Skeletal muscle cell (primary cell): Measurements from ENCODE around the gene ATP2B2.

Experiments used
- DNase-seq: peaks from one replicate; pipeline ENCODE4 v3.0.0-alpha.2; 2010; ENCODE audit warnings: low read depth
- H3K4me3 ChIP-seq: 2 replicates; pipeline ENCODE4 v1.5.1; 2011; ENCODE audit warnings: low read depth, mild to moderate bottlenecking, control low read depth, low read length, moderate library complexity

The ATP2B2 gene

DNA sequence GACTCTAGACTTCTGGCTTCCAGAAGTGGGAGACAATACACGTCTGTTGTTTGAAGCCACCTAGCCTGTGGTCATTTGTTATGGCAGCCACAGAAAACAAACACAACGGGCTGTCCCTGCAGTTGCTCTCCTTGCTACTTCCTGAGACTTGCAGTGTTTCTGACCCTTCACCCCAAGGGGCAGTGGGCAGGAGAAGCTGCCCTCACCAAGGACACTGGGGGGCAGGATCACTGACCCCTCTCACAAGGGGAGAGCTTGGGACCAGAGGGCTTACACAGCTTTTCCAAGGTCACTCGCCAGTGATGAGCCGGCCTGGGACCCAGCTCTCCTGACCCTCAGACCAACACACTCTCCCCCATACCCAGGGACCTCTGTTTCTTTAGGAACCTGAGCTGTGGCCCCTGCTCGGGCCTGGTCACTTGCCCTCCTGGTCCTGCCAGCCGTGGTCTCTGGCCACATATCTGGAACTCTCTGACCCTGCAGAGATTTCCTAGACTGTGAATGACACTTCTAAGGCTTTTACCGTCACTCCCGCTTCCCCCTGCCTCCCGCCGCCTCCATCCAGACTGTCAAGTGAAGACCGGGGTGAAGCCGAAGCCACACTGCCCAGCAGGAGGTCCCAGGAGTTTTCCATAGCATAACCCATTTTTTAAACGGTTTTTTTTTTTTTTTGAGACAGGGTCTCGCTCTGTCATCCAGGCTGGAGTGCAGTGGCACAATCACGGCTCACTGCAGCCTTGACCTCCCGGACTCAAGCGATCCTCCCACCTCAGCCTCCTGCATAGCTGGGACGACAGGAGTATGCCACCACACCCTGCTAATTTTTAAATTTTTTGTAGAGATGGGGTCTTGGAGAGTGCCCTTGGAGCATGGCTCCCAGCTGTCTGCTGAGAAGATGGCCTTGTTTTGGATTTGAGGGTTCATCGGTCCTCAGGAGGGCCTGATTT is 4.4 kb downstream of the ATP2B2 start:
- no peak overlapping the region for H3K4me3 ChIP-seq
- no peak for DNase-seq

DNA sequence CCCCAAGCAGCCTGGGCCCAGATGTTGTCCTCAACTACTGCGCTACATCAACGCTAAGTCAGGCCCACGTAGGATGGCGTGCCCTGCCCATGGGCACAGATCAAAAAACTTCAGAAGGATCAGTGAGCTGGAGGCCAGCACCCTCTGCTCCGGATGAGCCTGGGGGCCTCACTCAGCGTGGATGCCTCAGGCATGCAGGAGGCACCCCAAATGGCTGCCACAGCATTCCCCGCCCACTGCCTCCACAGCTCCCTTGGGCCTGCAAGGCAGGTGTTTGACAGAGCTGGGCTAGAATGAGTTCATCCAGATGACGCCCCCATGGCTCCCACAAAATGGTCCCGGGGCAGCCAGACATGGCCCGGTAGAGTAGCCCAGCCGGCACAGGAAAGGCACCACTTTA is 7.1 kb downstream of the ATP2B2 start:
- DNase-seq, result no peak
- no peak overlapping the region for H3K4me3 ChIP-seq

DNA sequence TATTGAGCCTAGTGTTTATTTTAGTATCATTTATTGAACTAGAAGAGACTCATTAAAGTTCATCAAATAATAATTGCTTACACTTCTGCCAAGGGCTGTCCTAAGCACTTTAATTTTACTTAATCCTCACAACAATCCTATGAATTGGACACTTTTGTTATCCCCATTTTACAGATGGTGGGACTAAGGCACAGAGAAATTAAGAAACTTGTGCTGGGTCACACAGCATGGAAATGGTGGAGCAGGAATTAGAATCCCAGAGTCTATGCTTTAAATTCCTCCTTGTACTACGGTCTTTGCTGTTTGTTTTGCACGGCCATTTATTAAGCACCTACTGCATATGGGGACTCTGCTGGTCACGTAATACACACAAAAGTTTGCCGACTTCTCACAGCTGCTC is 7.9 kb downstream of the ATP2B2 start:
- H3K4me3 ChIP-seq, result no peak overlapping the region
- DNase-seq, result no peak

DNA sequence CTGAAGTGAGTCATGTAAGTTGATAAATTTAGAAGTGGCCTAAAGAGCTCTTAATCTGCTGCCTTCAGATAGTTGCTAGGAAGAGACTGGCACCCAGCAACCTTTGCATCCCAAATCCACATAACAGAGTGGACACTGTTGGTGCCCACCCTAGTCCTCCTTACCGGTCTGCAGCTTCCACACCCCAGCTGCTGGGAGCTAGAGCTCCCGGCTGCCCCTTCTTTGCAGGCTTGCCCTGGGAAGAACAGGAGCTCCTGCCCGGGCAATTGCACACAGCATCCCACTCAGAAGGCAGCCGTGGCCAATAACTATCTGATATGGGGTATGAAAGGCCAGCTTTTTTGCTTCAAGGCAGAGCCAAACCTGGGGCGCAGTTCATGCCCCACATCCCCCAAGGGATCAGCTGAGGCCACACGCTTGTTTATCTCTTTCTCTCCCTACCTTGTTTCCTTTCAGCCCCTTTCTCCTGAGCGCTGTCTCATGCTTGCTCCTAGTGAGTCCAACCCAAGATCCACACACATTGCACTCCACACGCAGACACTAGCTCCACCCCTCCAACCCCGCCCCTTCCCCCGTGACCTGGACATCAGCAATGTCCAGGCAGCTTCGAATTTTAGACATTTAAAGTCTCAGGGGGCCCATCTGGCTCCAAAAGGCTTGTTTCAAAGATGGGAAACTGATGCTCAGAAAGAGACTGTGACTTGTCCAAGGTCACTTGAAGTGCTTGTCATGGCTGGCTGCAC is 9.1 kb downstream of the ATP2B2 start:
- no peak overlapping the region for H3K4me3 ChIP-seq
- DNase-seq, result no peak

DNA sequence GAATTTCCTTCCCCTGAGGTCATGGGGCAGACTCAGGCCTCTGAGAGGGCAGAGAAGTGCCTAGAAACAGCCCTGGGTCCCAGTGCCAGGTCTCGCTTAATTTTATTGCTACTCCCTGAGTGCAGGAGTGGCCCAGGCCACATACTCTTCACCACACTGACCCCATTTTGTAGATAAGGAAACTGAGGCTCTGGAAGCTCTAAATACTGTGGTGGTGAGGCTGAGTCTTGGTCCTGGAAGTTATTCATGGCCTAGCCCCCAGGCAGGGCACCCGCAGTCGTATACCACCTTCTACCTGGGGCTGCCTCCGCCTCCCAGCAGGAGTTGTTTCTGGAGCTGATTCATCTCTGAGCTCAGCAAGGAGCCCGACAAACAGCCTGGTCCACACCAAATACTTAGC is 9.8 kb downstream of the ATP2B2 start:
- H3K4me3 ChIP-seq, result no peak overlapping the region
- no peak for DNase-seq

DNA sequence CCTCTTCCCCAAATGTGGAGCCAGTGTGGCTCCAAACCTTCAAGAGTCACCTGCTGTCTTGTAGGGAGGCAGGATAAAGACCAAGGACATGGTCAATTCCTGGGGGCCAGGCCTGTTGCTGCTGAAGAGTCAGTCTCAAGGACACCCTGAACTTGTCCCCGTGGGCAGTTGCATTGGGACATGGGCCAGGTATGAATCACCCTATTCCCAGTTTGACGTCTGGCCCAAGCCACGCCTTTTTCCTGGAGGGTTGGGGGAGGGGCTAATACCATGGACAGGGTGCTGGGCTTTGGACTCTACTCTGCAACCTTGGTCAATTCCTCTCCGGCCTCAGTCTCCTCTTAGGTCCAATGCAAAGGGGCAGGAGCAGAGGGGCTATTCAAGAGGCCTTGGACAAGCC is 10.4 kb downstream of the ATP2B2 start:
- no peak overlapping the region for H3K4me3 ChIP-seq
- DNase-seq, result no peak

DNA sequence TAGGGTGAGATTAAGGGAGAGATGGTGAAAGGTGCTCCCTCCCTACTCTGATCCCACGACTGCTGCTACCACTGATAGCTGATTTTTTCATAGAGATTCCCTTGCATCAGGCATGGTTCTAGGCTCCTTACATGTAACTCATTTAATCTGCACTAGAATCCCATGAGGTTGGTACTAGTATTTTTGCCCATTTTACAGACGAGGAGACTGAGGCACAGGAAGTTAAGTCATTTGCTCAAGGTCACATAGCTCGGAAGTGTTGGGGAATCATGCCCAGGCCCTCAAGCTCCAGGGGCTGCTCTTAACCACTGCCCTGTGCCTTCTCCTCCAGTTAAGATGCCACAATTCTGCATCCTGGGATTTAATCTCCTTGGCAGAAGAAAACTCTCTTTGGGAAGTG is 11.2 kb downstream of the ATP2B2 start:
- DNase-seq, result no peak
- H3K4me3 ChIP-seq, result no peak overlapping the region

DNA sequence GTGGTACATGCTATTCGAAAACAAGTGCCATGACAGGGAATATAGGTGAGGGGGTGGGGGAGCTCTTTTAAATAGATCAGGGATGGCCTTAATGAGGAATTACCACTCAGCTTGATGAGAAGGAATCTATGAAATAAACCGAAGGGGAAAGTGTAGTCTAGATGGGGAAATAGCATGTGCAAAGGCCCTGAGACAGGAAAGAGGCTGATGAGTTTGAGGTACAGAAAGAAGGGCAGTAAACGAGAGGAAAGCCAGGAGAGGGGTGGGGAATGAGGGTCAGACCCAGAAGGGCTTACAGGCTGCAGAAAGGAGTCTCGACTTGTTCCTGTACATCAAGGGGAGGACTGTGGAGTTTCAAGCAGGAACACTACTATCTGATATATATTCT is 12.2 kb downstream of the ATP2B2 start:
- H3K4me3 ChIP-seq, result no peak overlapping the region
- no peak for DNase-seq

DNA sequence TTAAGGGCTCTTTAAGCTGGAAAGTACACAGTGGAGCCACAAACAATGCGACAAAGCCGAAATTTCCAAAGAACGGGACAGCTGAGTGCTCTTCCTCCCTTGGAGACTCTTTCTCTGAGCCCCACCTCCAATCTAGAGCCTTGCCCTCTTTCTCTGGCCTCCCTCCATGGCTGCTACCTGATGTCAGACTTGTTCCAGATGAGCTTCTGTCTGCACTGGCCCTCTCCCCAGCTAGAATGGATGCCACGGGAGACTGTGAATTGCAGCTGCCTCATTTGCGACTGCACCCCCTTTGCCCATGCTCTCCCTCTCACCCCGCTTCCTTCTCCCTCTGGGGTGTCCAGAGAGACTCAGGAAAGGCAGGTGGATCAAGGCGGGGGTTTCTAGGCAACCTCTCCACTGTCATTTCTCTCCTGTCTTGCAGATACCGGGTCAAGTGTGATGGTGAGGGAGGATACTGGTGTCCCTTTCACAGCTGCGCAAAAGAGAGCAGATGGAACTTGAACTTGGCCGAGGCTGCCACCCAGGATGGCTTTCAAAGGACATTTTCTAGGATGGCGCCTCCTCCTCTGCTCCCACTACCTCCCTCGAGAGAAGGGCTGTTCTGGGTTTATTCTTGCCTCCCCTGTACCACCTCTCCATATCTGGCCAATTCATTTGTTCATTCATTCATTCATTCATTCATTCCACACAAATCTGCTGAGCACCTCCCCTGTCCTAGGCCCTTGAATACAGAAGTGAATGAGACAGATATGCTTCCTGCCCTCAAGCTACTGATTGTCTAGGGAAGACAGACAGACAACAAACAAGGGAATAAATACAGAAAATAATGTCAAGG is 12.8 kb downstream of the ATP2B2 start:
- H3K4me3 ChIP-seq, result no peak overlapping the region
- no peak for DNase-seq

DNA sequence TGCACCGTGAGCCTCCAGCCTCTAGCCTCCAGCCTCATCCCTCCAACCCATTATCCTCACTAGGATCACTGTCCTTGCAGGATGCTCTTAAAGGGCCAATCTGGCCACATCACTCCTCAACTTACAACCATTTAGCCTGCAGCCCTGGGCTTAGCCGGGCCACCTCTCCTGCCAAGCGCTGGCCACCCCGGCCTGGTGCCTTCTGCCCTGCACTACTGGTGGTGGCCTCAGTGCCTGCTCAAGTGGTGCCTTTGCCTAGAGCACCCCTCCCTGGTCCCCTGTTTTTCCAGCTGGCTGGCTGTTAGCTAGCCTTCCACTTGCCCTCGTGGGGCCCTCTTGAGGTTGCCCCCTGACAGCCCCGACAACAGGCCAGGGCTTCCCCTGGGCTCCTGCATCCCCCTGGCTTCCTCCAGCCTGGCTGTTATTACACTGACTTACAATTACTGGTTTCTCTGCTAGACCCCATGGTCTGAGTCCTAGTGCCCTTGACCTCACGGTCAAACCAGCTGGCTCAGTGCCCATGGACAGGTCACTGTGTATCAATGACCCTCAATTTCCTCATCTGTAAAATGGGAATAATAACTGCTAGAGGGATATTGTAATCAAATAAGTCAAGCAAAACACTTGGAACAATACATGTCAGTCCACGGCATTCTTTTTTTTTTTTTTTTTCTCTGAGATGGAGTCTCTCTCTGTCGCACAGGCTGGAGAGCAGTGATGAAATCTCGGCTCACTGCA is 15.5 kb downstream of the ATP2B2 start:
- no peak overlapping the region for H3K4me3 ChIP-seq
- DNase-seq, result no peak

DNA sequence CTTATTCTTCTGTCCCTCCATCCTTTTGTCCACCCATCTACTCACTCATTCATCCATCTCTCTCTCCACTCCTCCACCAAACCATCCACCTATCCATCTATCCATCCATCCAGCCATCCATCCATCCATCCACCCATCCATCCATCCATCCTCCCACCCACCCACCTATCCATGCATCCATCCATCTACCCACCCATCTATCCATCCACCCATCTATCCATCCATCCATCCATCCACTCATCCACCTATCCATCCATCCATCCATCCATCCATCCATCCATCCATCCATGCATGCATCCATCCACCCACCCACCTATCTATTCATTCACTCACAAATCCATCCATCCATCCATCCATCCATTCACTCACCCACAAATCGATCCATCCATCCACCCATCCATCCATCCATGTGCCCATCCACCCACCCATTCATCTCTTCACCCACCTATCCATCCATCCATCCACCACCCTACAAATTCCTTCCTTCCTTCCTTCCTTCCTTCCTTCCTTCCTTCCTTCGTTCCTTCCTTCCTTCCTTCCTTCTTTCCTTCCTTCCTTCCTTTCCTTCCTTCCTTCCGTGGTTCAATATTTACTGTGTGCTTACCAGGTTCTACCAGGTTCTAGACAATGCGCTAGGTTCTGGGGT is 17.3 kb downstream of the ATP2B2 start:
- no peak for DNase-seq
- H3K4me3 ChIP-seq, result no peak overlapping the region

DNA sequence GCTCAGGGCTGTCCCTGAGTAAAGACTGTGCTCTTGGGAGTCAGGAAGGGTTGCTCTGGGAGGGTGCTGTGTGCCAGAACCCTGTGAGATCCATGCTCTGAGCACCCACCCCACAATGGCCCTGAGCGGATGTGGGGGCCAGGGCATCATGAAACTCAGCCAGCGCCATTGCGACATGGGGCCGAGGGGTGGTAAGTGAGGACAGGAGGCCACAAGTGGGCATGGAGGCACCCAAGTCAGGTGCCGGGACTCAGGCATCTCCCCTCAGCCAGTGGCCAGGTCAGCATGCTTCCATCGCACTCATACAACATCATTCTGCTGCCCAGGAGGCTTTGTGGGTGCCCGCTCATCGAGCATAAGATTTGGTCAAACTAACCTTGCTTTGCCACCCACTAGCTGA is 19.6 kb downstream of the ATP2B2 start:
- DNase-seq, result no peak
- H3K4me3 ChIP-seq, result no peak overlapping the region

DNA sequence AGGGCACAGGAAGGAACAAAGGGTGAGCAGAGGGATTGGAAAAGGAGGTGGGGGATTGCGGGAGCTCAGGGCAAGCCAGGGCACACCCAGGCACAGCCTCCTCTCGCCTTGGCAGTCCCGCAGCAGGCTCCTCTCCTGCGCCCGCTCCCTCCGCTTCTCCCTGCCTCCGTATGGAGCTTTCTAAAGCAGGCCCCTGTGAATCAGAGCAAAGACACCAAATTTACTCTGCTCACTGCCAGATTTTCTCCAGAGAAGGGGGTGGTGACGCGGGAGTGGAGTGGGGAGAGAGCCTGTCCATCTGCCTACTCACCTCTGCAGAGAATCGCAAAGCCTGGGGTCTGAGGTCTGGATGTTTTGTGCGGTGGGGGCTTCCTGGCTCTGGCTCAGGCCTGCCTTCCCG is 20.0 kb downstream of the ATP2B2 start:
- DNase-seq, result no peak
- no peak overlapping the region for H3K4me3 ChIP-seq

DNA sequence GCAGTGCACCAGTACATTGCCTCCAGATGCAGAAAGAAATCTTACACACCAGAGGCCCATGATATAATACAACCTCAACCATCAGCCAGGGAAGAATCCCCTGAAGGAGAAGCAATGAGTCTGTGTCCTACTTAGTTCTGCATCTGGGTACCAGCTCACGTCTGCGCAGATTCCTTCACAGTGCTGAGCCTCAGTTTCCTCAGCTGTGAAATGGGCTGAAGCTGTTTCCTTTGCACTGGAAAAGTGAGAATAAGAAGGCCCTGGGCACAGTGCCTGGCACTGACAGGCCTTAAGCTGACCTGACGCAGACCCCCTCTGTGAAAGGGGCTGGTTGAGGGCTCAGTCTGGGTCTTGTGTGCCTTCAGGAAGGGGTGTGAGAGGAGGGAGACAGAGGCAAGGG is 20.7 kb downstream of the ATP2B2 start:
- DNase-seq, result no peak
- no peak overlapping the region for H3K4me3 ChIP-seq

DNA sequence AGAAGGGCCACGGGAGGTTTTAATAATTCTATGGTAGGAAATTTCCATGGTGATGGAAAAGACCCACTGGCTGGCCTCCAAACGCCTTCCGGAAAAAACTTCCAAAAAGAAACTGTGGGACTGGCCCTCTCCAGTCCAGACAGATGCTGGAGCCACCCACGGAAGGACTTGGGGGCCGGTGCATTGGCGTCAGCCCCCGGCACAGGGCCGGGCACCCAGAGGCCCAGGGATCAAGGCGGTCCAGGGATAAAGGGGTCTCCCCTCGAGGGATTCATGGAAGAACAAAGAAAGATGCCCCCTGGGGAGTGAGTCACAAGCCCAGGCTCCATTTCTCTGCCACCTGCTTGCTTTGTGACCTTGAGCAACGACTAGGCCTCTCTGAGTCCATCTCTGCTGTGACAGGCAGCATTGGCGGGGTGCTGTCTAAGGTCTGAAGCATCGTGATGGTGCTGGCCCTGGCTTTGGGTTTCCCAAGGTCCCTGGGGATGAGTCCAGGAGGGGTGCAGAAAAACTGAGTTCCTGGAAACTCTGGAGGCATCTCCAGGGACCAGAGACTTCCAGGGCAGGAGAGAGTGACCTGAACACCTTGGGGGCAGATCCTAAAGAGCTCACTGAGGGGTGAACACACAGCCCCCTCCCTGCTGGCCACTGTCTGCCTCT is 21.6 kb downstream of the ATP2B2 start:
- no peak for DNase-seq
- no peak overlapping the region for H3K4me3 ChIP-seq

DNA sequence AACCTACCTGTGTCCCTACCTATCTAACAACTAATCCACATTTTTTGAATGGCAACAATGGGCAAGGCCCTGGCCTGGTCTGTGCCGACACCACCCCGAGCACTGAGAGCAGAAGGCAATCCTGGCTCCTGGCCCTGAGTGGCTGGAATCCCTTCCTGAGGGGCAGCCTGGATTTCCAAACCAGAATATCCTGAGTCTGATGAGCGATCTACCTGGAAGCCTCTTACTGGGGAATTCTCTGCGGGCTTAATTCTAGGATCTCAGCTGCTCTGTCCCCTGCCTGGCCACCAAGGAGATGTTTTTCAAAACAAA is 22.1 kb downstream of the ATP2B2 start:
- no peak overlapping the region for H3K4me3 ChIP-seq
- DNase-seq, result no peak

DNA sequence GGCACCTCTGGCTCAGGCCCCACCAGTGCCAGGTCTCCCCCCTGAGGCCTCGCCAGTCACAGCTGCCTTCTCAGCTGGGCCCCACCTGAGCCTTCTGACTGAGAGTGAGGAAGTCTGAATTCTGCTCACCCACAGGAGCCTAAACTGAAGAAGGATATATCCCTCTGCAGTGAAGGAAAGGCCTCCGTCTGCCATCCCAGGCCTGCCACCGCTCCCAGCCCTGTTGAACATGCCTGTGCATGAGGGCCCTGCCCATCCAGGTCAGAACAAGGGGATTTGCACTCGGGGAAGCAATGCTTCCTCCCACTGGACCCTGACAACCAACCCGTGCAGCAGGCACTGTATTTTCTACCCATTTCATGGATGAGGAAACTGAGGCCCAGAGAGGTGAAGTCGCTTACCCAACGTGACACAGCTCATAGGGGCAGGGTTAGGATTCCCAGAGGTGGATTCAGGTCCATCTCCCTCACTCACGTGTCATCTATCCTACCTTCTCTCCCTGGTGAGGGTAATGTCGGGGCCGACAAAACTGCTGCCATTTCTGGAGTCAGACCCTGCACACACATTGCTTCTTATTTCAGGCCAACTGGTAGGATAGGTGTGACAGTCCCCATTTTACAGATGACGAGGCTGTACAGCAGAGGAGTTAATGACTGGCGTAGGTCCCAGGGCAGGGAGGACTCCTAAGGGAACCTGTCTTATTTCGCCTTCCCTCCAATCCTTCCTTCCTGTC is 22.6 kb downstream of the ATP2B2 start:
- H3K4me3 ChIP-seq, result no peak overlapping the region
- no peak for DNase-seq

DNA sequence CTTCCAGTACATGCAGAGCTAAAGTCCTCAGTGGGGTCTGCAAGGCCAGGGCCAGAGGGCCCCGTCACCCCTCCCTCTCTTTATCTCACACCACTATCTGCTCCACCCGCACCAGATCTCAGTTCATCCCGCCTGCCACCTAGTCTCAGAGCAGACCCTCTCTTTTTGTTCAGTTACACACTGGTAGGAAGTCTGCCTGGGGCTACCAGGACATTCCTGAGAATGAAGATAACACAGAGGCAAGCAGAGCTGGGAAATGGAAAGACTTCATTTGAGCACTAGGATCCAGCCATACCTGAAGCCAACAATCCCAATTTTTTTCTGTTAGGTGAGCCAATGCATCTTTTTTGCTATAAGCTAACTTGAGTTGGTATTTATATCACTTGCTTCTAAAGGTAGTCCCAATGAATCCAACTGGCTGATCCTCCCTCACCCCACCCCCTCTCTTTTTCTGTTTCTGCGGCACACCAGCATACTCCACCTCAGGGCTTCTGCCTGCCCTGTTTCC is 24.5 kb downstream of the ATP2B2 start:
- no peak for DNase-seq
- no peak overlapping the region for H3K4me3 ChIP-seq
